Large intestine (tissue), 3 donors: ENCODE data around the gene HHEX. TPM values are rescaled to one million over a fixed set of nuclear protein-coding genes. Genes with fewer than 3 reads are reported as not detected.

Experiments
- DNase-seq, 2 donors: peaks; one replicate each; pipeline versions ENCODE4 v3.0.0 to v3.0.0-alpha.2; 2013
- H3K27ac ChIP-seq: one replicate; pipeline ENCODE4 v1.5.1; 2013; ENCODE audit warnings: low read length
- H3K27me3 ChIP-seq: 2 replicates; pipeline ENCODE4 v1.6.1; 2013; ENCODE audit warnings: low read length; ENCODE audit not compliant: control insufficient read depth, insufficient read depth
- H3K36me3 ChIP-seq: 2 replicates; pipeline ENCODE4 v1.6.1; 2013; ENCODE audit warnings: low read length; ENCODE audit not compliant: control insufficient read depth, insufficient read depth
- H3K4me1 ChIP-seq: one replicate; pipeline ENCODE4 v1.6.1; 2013; ENCODE audit warnings: low read length; ENCODE audit not compliant: control insufficient read depth, insufficient read depth
- H3K4me3 ChIP-seq: one replicate; pipeline ENCODE4 v1.5.1; 2013; ENCODE audit warnings: low read length
- H3K9me3 ChIP-seq: one replicate; pipeline ENCODE4 v1.6.1; 2013; ENCODE audit warnings: mild to moderate bottlenecking, low read depth, low read length, moderate library complexity; ENCODE audit not compliant: control insufficient read depth
- WGBS: methylation state at CpG from one replicate; pipeline ENCODE4 v1.1.5; 2013; ENCODE audit warnings: low lambda C conversion rate; ENCODE audit not compliant: insufficient coverage; 5-methylcytosine and 5-hydroxymethylcytosine counted together
- polyA plus RNA-seq: library from polyadenylated mRNA; unstranded; fragments of 120-200 nt; gene quantifications from one replicate; pipeline ENCODE4 v1.2.1, GENCODE V29; 2013

HHEX gene
- polyA plus RNA-seq, 1 donor: 7.1 TPM

GRCh38 chr10:92692697-92693533 lies 3.2 kb downstream of the HHEX start:
- no peaks in the 10 kb centered on the region for H3K36me3 ChIP-seq
- peak in 1 of 2 donors; percentile 21 for DNase-seq
- 0% methylated on average over 1 of the region's 7 CpGs for WGBS
- peaks cover 24% of the 10 kb centered on the region for H3K9me3 ChIP-seq
- H3K4me3 ChIP-seq: no peak overlapping the region
- H3K27ac ChIP-seq: no peak overlapping the region
- H3K27me3 ChIP-seq: peaks cover 84% of the 10 kb centered on the region
- H3K4me1 ChIP-seq: peaks cover 18% of the 10 kb centered on the region

GRCh38 chr10:92693534-92693893 lies 3.8 kb downstream of the HHEX start:
- Histone ChIP-seq H3K36me3 (no peaks in the 10 kb centered on the region), H3K9me3 (peaks cover 24% of the 10 kb centered on the region), H3K4me3 (no peak overlapping the region), H3K27ac (no peak overlapping the region), H3K27me3 (peaks cover 83% of the 10 kb centered on the region), H3K4me1 (peaks cover 21% of the 10 kb centered on the region)
- no CpG with 5 or more reads among the region's 1 CpG for WGBS
- DNase-seq: no peak

GRCh38 chr10:92695679-92696605 lies 6.2 kb downstream of the HHEX start:
- WGBS: no CpG with 5 or more reads among the region's 61 CpGs
- peaks cover 13% of the 10 kb centered on the region for H3K4me1 ChIP-seq
- no peak for DNase-seq

GRCh38 chr10:92696606-92697383 lies 7.0 kb downstream of the HHEX start:
- Histone ChIP-seq H3K27me3 (peaks cover 79% of the 10 kb centered on the region), H3K4me3 (no peak overlapping the region), H3K36me3 (no peaks in the 10 kb centered on the region), H3K27ac (no peak overlapping the region), H3K9me3 (peaks cover 9% of the 10 kb centered on the region), H3K4me1 (peaks cover 13% of the 10 kb centered on the region)
- 80% methylated on average over 1 of the region's 7 CpGs for WGBS
- no peak for DNase-seq

More at GRCh38 chr10:92695679-92696605, 6.2 kb downstream of the HHEX start:
- H3K4me3 ChIP-seq: no peak overlapping the region
- H3K9me3 ChIP-seq: peaks cover 18% of the 10 kb centered on the region
- H3K27me3 ChIP-seq: peaks cover 84% of the 10 kb centered on the region
- no peaks in the 10 kb centered on the region for H3K36me3 ChIP-seq
- no peak overlapping the region for H3K27ac ChIP-seq

- no peak for DNase-seq
- H3K27ac ChIP-seq: no peak overlapping the region
Measured at GRCh38 chr10:92697663-92698511, 8.1 kb downstream of the HHEX start.

GRCh38 chr10:92699193-92699517 lies 9.4 kb downstream of the HHEX start:
- Histone ChIP-seq H3K4me1 (peaks cover 13% of the 10 kb centered on the region), H3K27me3 (peaks cover 71% of the 10 kb centered on the region), H3K4me3 (peak overlapping the region; percentile 1), H3K9me3 (peaks cover 3% of the 10 kb centered on the region), H3K36me3 (no peaks in the 10 kb centered on the region), H3K27ac (no peak overlapping the region)
- WGBS: no CpG with 5 or more reads among the region's 3 CpGs
- DNase-seq: no peak

More at GRCh38 chr10:92697663-92698511, 8.1 kb downstream of the HHEX start:
- H3K4me3 ChIP-seq: no peak overlapping the region
- peaks cover 3% of the 10 kb centered on the region for H3K9me3 ChIP-seq
- H3K36me3 ChIP-seq: no peaks in the 10 kb centered on the region
- peaks cover 13% of the 10 kb centered on the region for H3K4me1 ChIP-seq
- 11% methylated on average over 4 of the region's 7 CpGs for WGBS
- H3K27me3 ChIP-seq: peaks cover 74% of the 10 kb centered on the region

- H3K4me3 ChIP-seq: peak overlapping the region; percentile 1
- peaks cover 3% of the 10 kb centered on the region for H3K9me3 ChIP-seq
- peaks cover 65% of the 10 kb centered on the region for H3K27me3 ChIP-seq
- no peaks in the 10 kb centered on the region for H3K36me3 ChIP-seq
- no CpG with 5 or more reads among the region's 32 CpGs for WGBS
- peaks cover 13% of the 10 kb centered on the region for H3K4me1 ChIP-seq
- peak; percentile 33 to 47 for DNase-seq
- H3K27ac ChIP-seq: no peak overlapping the region
Measured at GRCh38 chr10:92699518-92700381, 10.0 kb downstream of the HHEX start.

- no peak for DNase-seq
- no peak overlapping the region for H3K27ac ChIP-seq
- no CpG with 5 or more reads among the region's 4 CpGs for WGBS
- no peaks in the 10 kb centered on the region for H3K9me3 ChIP-seq
- H3K36me3 ChIP-seq: no peaks in the 10 kb centered on the region
- no peak overlapping the region for H3K4me3 ChIP-seq
- H3K27me3 ChIP-seq: peaks cover 43% of the 10 kb centered on the region
- H3K4me1 ChIP-seq: peaks cover 6% of the 10 kb centered on the region
Measured at GRCh38 chr10:92702301-92702916, 12.7 kb downstream of the HHEX start.
